Smooth muscle cell (in vitro differentiated cells): ENCODE data around the gene IL20RA. TPM values are rescaled to one million over a fixed set of nuclear protein-coding genes. Genes with fewer than 3 reads are reported as not detected.

Experiments
- DNase-seq: peaks from one replicate; lab custom pipeline; 2025; ENCODE audit not compliant: unreplicated experiment; lab: John Stamatoyannopoulos, UW
- H2AFZ ChIP-seq: fragments of 200-600 bp; sonication (generic); 2 replicates; pipeline ENCODE4 v1.6.0; 2016; ENCODE audit warnings: antibody characterized with exemption, low read depth, mild to moderate bottlenecking
- H3F3A ChIP-seq: fragments of 200-600 bp; sonication (generic); 2 replicates; pipeline ENCODE4 v1.6.0; 2017; ENCODE audit warnings: antibody characterized with exemption, low read depth
- H3K27ac ChIP-seq: fragments of 200-600 bp; sonication (generic); 2 replicates; pipeline ENCODE4 v1.5.1; 2016; ENCODE audit warnings: low read depth, mild to moderate bottlenecking
- H3K27me3 ChIP-seq: fragments of 200-600 bp; sonication (generic); 2 replicates; pipeline ENCODE4 v1.6.1; 2016; ENCODE audit warnings: low read depth, mild to moderate bottlenecking
- H3K36me3 ChIP-seq: fragments of 200-600 bp; sonication (generic); 2 replicates; pipeline ENCODE4 v1.5.1; 2016; ENCODE audit warnings: low read depth
- H3K4me1 ChIP-seq: fragments of 200-600 bp; sonication (generic); 2 replicates; pipeline ENCODE4 v1.5.1; 2016; ENCODE audit warnings: low read depth
- H3K4me2 ChIP-seq: fragments of 200-600 bp; sonication (generic); 2 replicates; pipeline ENCODE4 v1.6.0; 2016; ENCODE audit warnings: mild to moderate bottlenecking
- H3K4me3 ChIP-seq: fragments of 200-600 bp; sonication (generic); 2 replicates; pipeline ENCODE4 v1.5.1; 2016; ENCODE audit warnings: mild to moderate bottlenecking
- H3K79me2 ChIP-seq: fragments of 200-600 bp; sonication (generic); 2 replicates; pipeline ENCODE4 v1.6.0; 2016; ENCODE audit warnings: low read depth, mild to moderate bottlenecking
- H3K9ac ChIP-seq: fragments of 200-600 bp; sonication (generic); 2 replicates; pipeline ENCODE4 v1.6.0; 2016; ENCODE audit warnings: low read depth
- H3K9me3 ChIP-seq: fragments of 200-600 bp; sonication (generic); replicated peaks from 2 replicates; pipeline ENCODE4 v1.5.1; 2016; ENCODE audit warnings: low read depth
- H4K20me1 ChIP-seq: fragments of 200-600 bp; sonication (generic); 2 replicates; pipeline ENCODE4 v1.6.0; 2016; ENCODE audit warnings: low read depth
- CTCF ChIP-seq: fragments of 200-600 bp; sonication (generic); IDR thresholded peaks from 2 replicates; pipeline ENCODE4 v1.5.1; 2017; ENCODE audit warnings: borderline replicate concordance, mild to moderate bottlenecking, antibody characterized with exemption; ENCODE audit not compliant: insufficient read depth, poor library complexity, severe bottlenecking
- WGBS: methylation state at CpG from one replicate; pipeline ENCODE4 v1.1.7; 2016; ENCODE audit warnings: low lambda C conversion rate; 5-methylcytosine and 5-hydroxymethylcytosine counted together
- polyA plus RNA-seq: library from polyadenylated mRNA; unstranded; fragments of >200 nt; fragmentation: Nextera tagmentation; extraction: Ambion mirVana; gene quantifications from 2 replicates; pipeline ENCODE4 v1.2.1, GENCODE V29; 2016
- small RNA-seq: library from RNA; depleted of rRNA; stranded (forward); fragments of <200 nt; gene quantifications from one replicate; pipeline ENCODE3, GENCODE V24; 2014
- total RNA-seq: library from RNA; depleted of rRNA; stranded (reverse); fragments of >200 nt; gene quantifications from 2 replicates; pipeline ENCODE4 v1.2.3, GENCODE V29; 2014

The IL20RA gene
- total and polyA plus RNA-seq, 2 experiments from 2014 or later: 0.46 to 2.9 TPM

GRCh38 chr6:136955123-136955522, 89.6 kb downstream of the IL20RA start:
- H3K4me3 ChIP-seq: no peak overlapping the region
- H3F3A ChIP-seq: peaks cover 3% of the 10 kb centered on the region
- no peak overlapping the region for H3K9ac ChIP-seq
- H3K4me2 ChIP-seq: no peak overlapping the region
- H4K20me1 ChIP-seq: no peaks in the 10 kb centered on the region
- 82% methylated on average over 3 of the region's 3 CpGs for WGBS
- H3K27ac ChIP-seq: no peak overlapping the region
- no peak for DNase-seq
- no peaks in the 10 kb centered on the region for H3K9me3 ChIP-seq
- peaks cover 8% of the 10 kb centered on the region for H3K4me1 ChIP-seq
- H3K36me3 ChIP-seq: no peaks in the 10 kb centered on the region
- H3K79me2 ChIP-seq: no peaks in the 10 kb centered on the region
- H3K27me3 ChIP-seq: peaks cover 26% of the 10 kb centered on the region
- no peak for TF ChIP-seq CTCF
- H2AFZ ChIP-seq: no peak overlapping the region

DNA sequence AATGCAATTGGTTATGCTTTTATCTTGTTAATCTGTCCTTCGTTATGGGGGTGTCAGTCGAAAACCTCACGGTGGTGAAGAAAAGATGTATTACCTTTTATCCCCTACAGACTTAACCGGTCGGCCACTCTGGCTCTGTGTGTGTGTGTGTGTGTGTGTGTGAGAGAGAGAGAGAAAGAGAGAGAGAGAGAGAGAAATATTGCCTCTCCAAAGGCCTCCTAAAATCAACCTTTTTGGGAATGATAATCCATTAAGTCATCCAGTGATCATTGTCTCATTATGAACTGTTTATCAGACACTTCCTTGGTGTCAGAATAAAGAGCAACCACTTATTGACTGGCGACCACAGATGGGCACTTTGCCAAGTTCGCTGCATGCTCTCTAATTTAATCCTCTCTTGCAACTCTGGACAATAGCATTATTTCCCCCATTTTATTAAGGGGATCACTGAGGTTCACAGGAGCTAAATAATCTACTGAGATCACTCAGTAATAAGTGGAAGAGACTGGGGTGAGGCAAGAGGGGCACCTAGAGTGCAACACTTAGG, 92.0 kb downstream of the IL20RA start:
- no peak for DNase-seq
- no peaks in the 10 kb centered on the region for H3K36me3 ChIP-seq
- WGBS: 83% methylated on average over 7 of the region's 7 CpGs
- H3K27me3 ChIP-seq: peaks cover 8% of the 10 kb centered on the region
- H3K79me2 ChIP-seq: no peaks in the 10 kb centered on the region
- H2AFZ ChIP-seq: no peak overlapping the region
- H3K4me1 ChIP-seq: peaks cover 8% of the 10 kb centered on the region
- H3F3A ChIP-seq: peaks cover 3% of the 10 kb centered on the region
- TF ChIP-seq CTCF: no peak
- H4K20me1 ChIP-seq: no peaks in the 10 kb centered on the region
- no peaks in the 10 kb centered on the region for H3K9me3 ChIP-seq
- no peak overlapping the region for H3K4me2 ChIP-seq
- no peak overlapping the region for H3K27ac ChIP-seq
- H3K9ac ChIP-seq: no peak overlapping the region
- H3K4me3 ChIP-seq: no peak overlapping the region

DNA sequence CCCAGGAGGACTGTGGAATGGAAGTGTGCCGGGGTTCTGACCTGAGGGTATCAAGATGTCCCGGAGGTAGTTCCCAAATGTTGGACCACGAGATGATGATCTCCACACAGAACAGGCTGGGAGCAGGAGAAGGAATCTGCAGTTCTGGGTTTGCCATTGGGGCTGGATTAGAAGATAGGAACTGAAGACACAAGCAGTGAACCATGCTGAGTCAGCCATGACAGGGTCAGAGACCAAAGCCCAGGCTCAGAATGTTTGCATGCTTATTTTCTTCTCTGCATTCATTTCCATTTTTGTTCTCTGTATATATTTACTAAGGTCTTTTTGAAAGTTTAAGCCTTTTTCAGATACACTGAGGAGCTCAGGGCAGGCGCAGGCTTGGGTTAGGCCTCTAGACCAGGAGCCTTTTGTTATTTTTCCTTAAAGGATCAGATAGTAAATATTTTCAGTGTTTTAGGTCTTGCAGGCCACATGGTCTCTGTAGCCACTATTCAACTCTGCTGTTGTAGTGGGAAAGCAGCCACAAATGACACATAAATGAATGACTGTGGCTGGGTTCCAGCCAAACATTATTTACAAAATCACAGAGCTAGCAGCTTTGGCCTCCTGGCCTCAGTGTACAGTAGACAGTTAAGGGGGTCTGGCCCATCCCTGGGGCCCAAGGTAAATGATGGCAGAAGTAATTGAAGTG, 94.2 kb downstream of the IL20RA start:
- H2AFZ ChIP-seq: peak overlapping the region; percentile 55
- H3K27me3 ChIP-seq: peaks cover 8% of the 10 kb centered on the region
- H3K36me3 ChIP-seq: no peaks in the 10 kb centered on the region
- peak overlapping the region; percentile 44 for H3K27ac ChIP-seq
- no peaks in the 10 kb centered on the region for H3K79me2 ChIP-seq
- H3K4me1 ChIP-seq: peaks cover 11% of the 10 kb centered on the region
- H3K4me2 ChIP-seq: no peak overlapping the region
- H3K4me3 ChIP-seq: no peak overlapping the region
- no peak overlapping the region for H3K9ac ChIP-seq
- TF ChIP-seq CTCF: no peak
- H3K9me3 ChIP-seq: no peaks in the 10 kb centered on the region
- H3F3A ChIP-seq: peaks cover 3% of the 10 kb centered on the region
- DNase-seq: no peak
- 88% methylated on average over 4 of the region's 4 CpGs for WGBS
- no peaks in the 10 kb centered on the region for H4K20me1 ChIP-seq

Small RNA genes within 50 kb of the gene (small RNA-seq; reads per million reads assigned to genes)
- gene RPL35AP3: not detected

Other genes with a start within 250 kb of the IL20RA start
- gene PEX7, start 222.4 kb downstream of the IL20RA start, total RNA-seq: 5.6 and 10.3 TPM in 2 replicates
- 13.3 and 14.4 TPM in 2 replicates for gene PEX7, start 222.4 kb downstream of the IL20RA start, polyA plus RNA-seq
- gene SLC35D3, start 122.7 kb downstream of the IL20RA start, total RNA-seq: not detected in 2 replicates
- gene SLC35D3, start 122.7 kb downstream of the IL20RA start, polyA plus RNA-seq: not detected in 2 replicates
- gene IL22RA2, start 128.7 kb upstream of the IL20RA start, total RNA-seq: not detected in 2 replicates
- not detected in 2 replicates for gene IL22RA2, start 128.7 kb upstream of the IL20RA start, polyA plus RNA-seq
- gene IFNGR1, start 174.4 kb upstream of the IL20RA start, total RNA-seq: 83.7 and 88.3 TPM in 2 replicates
- gene IFNGR1, start 174.4 kb upstream of the IL20RA start, polyA plus RNA-seq: 51.1 and 61.1 TPM in 2 replicates